Natural killer cell treated with Interleukin-12 subunit alpha and Interleukin-12 subunit beta and Interleukin-15 and Interleukin-18, amount 100 ng/mL, for 72 hours (primary cell): ENCODE results near the gene TSPAN4. TPM values are rescaled to one million over a fixed set of nuclear protein-coding genes. Genes with fewer than 3 reads are reported as not detected.

Source experiments
- ATAC-seq, 2 donors: fragments of 150-1000 bp; cut with Tn5 transposase in 1 of 2; sonication (Bioruptor Pico), chemical (Tn5 transposase) in 1 of 2; 2 replicates each; pipeline ENCODE4 v1.10.0; 2021
- DNase-seq: peaks from one replicate; pipeline ENCODE4 v3.0.0; 2022; ENCODE audit warnings: low spot score
- H3K27ac Mint-ChIP-seq, 2 donors: 1 replicate in 1 of 2; 2 replicates in 1 of 2; pipeline ENCODE4 v1.8.0; 2022; ENCODE audit warnings: mixed read lengths in 2 of 2, mild to moderate bottlenecking in 1 of 2, moderate library complexity in 1 of 2
- H3K27me3 Mint-ChIP-seq, 2 donors: 1 replicate in 1 of 2; 2 replicates in 1 of 2; pipeline ENCODE4 v1.8.0; 2022; ENCODE audit warnings: mixed read lengths in 2 of 2
- H3K36me3 Mint-ChIP-seq: one replicate; pipeline ENCODE4 v1.8.0; 2022; ENCODE audit warnings: mixed read lengths
- H3K4me1 Mint-ChIP-seq, 2 donors: 1 replicate in 1 of 2; 2 replicates in 1 of 2; pipeline ENCODE4 v1.8.0; 2022; ENCODE audit warnings: low read depth in 2 of 2, mixed read lengths in 2 of 2, mild to moderate bottlenecking in 1 of 2
- H3K4me3 Mint-ChIP-seq: one replicate; pipeline ENCODE4 v1.8.0; 2022; ENCODE audit warnings: mixed read lengths
- H3K9me3 Mint-ChIP-seq: 2 replicates; pipeline ENCODE4 v1.8.0; 2022; ENCODE audit warnings: mixed read lengths
- total RNA-seq, 2 donors: library from RNA; stranded (reverse); gene quantifications; one replicate each; pipeline ENCODE4 v1.2.3, GENCODE V29; 2022

TSPAN4 gene
- total RNA-seq, 2 donors from 2014 or later = 17.4 to 31.4 TPM

DNA sequence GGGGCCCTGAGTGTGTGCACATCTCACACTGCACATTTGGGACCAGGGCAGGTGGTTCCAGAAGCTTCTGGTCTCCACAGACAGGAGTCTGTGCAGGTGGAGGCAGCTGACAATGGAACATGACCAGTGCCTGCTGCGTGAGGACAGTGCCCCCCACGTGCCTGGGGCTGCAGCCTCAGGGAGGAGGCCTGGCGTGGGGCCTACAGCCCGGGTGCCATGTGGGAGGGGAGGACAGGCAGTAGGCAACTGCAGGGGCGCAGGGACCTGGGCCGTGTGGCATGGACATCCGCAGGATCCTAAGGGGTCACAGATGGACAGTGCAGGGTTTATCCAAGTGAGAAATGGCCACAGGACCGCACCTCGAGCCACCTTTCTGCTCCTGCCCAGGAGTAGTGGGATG, 28.8 kb downstream of the TSPAN4 start:
- Mint-ChIP-seq H3K4me3 (no peak overlapping the region), H3K4me1 (no peaks in the 10 kb centered on the region), H3K27ac (no peak overlapping the region), H3K27me3 (no peaks in the 10 kb centered on the region), H3K36me3 (no peaks in the 10 kb centered on the region), H3K9me3 (no peaks in the 10 kb centered on the region)
- ATAC-seq = no peak
- DNase-seq = no peak

DNA sequence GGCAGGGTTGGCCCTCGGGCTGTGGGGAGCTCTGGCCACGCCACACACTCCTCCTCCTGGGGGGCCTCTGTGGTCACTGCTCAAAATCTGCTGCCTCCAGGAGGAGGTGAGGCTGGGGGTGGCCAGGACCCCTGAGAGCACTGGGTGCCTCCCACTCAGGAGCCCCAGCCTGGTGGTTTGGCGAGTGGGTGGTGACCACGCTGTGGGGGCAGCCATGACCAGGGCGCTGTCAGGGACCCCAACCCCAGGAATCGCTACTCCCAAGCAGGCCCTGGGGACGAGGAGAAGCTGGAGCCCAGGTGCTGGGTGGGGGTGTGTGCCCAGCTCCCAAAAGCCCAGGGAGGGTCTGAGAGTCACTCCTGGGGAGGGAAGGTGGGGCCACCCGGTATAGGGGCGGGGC, 30.1 kb downstream of the TSPAN4 start:
- Mint-ChIP-seq H3K4me1 (no peaks in the 10 kb centered on the region), H3K9me3 (no peaks in the 10 kb centered on the region), H3K4me3 (no peak overlapping the region), H3K27ac (no peak overlapping the region), H3K36me3 (no peaks in the 10 kb centered on the region), H3K27me3 (no peaks in the 10 kb centered on the region)
- ATAC-seq (no peak), DNase-seq (no peak)

DNA sequence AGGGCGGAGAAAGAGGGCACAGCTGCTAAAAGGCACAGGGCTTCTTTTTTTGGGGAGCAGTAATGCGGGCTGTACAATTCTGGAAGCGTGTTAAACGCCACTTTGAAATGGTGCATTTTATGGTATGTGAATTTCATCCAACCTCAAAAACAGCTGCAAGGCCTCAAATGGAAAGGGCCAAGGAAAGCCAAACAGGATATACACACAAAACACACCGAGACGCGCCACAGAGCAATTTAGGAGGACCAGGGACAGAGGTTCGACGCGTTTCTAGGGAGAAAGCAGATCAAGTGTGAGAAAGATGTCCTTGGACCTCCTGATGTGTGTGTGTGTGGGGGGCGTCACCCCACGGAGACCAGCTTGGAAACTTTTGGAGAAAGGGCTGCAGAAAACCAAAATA, 31.1 kb downstream of the TSPAN4 start:
- no peak for DNase-seq
- no peak for ATAC-seq
- no peak overlapping the region for H3K27ac Mint-ChIP-seq

DNA sequence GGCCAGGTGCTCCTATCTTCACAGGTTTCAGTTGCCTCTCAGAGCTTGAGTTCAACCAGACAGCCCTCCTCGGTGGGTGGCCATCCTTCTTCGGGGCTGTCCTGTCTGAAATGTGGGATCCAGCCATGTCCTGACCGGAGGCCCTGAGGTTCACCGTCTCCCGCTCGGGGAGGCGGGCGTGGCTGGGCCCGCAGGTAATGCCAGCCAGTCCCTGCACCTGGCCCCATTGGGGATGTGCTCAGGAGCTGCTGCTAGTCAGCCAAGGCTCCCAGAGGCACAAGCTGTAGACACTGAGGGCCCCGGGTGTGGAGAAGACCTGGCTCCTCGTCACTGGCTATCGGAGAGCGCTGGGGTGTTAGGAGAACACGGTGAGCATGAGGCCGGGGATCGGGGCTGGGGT, 32.6 kb downstream of the TSPAN4 start:
- no peaks in the 10 kb centered on the region for H3K4me1 Mint-ChIP-seq
- no peak for DNase-seq
- ATAC-seq = no peak
- H3K27ac Mint-ChIP-seq = no peak overlapping the region
- H3K36me3 Mint-ChIP-seq = no peaks in the 10 kb centered on the region
- no peak overlapping the region for H3K4me3 Mint-ChIP-seq
- no peaks in the 10 kb centered on the region for H3K9me3 Mint-ChIP-seq
- H3K27me3 Mint-ChIP-seq = no peaks in the 10 kb centered on the region

More for the DNA sequence above, 31.1 kb downstream of the TSPAN4 start:
- no peaks in the 10 kb centered on the region for H3K9me3 Mint-ChIP-seq
- H3K4me1 Mint-ChIP-seq = no peaks in the 10 kb centered on the region
- H3K36me3 Mint-ChIP-seq = no peaks in the 10 kb centered on the region
- no peaks in the 10 kb centered on the region for H3K27me3 Mint-ChIP-seq
- no peak overlapping the region for H3K4me3 Mint-ChIP-seq

DNA sequence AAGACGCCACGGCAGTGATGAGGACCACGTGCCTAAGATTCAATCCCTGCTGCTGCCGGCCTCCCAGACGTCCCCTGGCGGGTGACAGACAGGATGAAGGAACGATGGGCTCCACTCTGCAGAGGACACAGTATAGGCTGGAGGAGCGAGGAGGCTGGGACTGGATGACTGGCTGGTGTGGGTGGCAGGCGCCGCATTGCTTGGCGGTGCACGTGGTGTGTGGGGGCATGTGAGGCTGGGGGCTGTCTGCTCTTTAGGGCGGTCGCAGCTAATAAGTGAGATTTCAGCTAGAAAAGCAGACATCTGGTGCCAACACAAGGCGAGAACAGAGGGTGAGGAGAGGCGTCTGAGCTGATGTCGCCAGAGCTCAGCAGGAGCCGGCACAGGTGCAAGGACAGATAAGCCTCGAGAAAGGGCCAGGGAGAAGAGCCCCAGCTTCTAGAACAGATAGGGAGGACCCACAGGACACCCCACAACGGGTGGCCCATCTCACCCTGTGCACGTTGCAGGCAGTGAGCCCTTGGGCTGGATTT, 33.2 kb downstream of the TSPAN4 start:
- H3K4me1 Mint-ChIP-seq = no peaks in the 10 kb centered on the region
- no peaks in the 10 kb centered on the region for H3K9me3 Mint-ChIP-seq
- no peaks in the 10 kb centered on the region for H3K27me3 Mint-ChIP-seq
- H3K36me3 Mint-ChIP-seq = no peaks in the 10 kb centered on the region
- no peak overlapping the region for H3K27ac Mint-ChIP-seq
- DNase-seq = no peak
- H3K4me3 Mint-ChIP-seq = no peak overlapping the region
- no peak for ATAC-seq

DNA sequence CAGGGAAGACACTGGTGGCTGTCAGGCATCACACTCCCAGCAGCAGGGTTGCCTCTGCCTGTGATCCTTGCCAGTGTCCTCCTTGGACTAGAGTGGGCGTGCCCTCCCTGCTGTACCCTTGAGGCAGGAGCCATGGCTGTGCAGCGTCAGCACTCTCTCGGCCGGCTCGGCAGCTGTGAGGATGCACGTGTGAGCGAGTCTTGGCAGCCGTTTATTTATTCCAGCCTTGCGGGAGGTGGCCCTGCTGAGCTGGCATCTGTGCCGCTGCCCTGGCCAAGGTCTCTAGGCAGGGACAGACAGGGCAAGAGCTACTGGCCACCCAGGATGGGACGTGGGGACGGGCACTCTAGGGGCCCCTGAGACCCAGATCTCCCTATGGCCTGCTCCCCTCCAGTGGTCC, 33.9 kb downstream of the TSPAN4 start:
- Mint-ChIP-seq H3K4me1 (no peaks in the 10 kb centered on the region), H3K4me3 (no peak overlapping the region), H3K9me3 (no peaks in the 10 kb centered on the region), H3K36me3 (no peaks in the 10 kb centered on the region), H3K27me3 (no peaks in the 10 kb centered on the region), H3K27ac (no peak overlapping the region)
- DNase-seq = no peak
- no peak for ATAC-seq

DNA sequence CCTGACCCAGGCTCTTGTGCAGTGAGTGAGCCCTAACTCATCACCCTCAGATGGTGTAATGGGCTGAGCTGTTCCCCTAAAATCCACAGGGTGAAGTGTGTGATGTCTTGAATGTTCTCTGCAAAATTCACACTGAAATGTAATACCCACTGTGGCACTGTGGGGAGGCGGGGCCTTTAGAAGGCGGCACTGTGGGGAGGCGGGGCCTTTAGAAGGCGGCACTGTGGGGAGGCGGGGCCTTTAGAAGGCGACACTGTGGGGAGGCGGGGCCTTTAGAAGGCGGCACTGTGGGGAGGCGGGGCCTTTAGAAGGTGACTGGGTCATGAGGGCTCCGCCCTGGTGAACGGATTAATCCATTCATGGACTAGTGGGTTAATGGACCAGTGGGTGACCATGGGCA, 34.9 kb downstream of the TSPAN4 start:
- ATAC-seq (no peak), DNase-seq (no peak)
- Mint-ChIP-seq H3K27ac (no peak overlapping the region), H3K27me3 (no peaks in the 10 kb centered on the region), H3K4me1 (no peaks in the 10 kb centered on the region), H3K4me3 (no peak overlapping the region), H3K9me3 (no peaks in the 10 kb centered on the region), H3K36me3 (no peaks in the 10 kb centered on the region)

DNA sequence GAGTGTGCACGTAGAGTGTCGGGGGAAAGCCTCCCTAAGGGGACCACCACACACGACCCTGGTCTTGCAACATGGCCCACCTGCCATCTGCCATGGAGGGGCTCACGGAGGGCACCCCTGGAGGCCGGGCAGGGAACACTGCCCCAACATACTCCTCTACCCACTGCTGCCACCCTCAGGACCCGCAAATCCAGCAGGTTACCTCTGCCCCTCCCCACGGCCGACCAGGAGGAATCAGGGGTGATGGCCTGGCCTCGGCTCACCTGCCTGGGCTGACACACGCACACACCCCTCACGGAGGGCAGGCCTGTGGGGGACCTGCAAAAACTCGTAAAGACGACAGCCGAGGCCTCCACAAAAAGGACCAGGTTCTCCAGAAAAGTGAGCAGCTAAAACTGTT, 37.8 kb downstream of the TSPAN4 start:
- H3K9me3 Mint-ChIP-seq = no peaks in the 10 kb centered on the region
- no peak for ATAC-seq
- H3K27me3 Mint-ChIP-seq = no peaks in the 10 kb centered on the region
- no peaks in the 10 kb centered on the region for H3K36me3 Mint-ChIP-seq
- H3K4me3 Mint-ChIP-seq = no peak overlapping the region
- H3K27ac Mint-ChIP-seq = no peak overlapping the region
- DNase-seq = no peak
- H3K4me1 Mint-ChIP-seq = no peaks in the 10 kb centered on the region

DNA sequence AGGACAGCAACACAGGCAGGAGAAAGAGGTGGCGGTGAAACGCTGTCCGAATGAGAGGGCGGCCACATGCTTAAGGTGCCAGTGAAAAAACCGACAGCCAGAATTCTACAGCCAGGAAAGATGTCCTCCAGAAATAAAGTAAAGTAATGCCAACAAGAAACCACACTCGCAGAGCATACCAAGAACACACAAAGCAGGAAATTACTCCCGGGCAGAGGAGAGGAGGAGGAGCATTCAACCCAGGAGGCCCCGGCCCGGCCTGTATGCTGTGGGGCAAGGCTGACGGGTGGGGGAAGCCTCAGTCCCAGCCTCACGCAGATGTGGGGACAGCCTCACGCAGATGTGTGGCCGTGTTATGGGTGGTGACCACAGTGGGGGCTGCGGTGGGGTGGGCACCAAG, 39.9 kb downstream of the TSPAN4 start:
- Mint-ChIP-seq H3K4me1 (peaks cover 0 to 7% of the 10 kb centered on the region in 2 donors), H3K4me3 (no peak overlapping the region), H3K27ac (no peak overlapping the region), H3K27me3 (no peaks in the 10 kb centered on the region), H3K9me3 (no peaks in the 10 kb centered on the region), H3K36me3 (no peaks in the 10 kb centered on the region)
- DNase-seq (no peak), ATAC-seq (no peak)

DNA sequence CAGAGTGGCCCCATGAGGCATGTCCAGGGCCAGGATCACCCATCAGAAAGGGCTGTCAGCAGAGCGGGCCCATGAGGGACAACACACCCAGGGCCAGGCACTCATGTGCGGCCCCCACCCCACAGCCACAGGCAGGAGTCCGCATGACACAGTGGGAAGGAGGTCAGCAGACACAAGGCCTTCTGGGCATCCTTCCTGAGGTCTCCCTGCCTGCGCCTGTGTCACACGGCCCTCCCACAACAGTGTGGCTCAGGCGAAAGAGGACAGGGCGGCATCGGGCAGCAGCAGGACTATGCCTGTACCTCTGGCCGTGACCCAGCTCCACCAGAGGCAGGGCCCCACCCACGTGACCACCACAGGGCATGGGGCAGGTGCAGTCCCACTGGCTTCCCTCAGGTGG, 40.9 kb downstream of the TSPAN4 start:
- Mint-ChIP-seq H3K27ac (no peak overlapping the region), H3K36me3 (no peaks in the 10 kb centered on the region), H3K9me3 (no peaks in the 10 kb centered on the region), H3K4me1 (peaks cover 0 to 7% of the 10 kb centered on the region in 2 donors), H3K27me3 (no peaks in the 10 kb centered on the region), H3K4me3 (no peak overlapping the region)
- ATAC-seq (peak in 1 of 2 donors; percentile 16), DNase-seq (no peak)

DNA sequence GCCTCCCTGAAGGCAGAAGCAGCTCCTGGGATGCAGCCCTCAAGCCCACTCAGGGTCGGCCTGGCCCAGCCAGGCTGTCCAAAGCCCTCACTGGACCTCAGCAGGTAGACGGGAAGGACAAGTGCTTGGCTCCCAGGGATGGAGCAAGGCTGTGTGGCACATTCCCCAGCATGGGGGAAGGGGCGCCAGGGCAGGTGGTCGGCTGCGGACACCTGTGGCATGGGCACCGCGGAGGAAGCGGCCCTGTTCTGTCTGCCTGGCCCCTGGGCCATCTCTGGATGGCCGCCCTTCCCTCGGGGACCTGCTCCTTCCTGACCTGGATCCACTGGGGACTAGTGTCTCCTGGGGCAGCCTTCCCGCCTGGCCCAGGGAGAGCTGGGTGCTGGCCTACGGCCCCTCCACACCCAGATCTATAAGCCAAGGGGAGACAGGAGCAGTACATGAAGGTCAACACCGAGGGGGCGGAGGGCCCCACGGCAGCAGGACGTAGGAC, 42.0 kb downstream of the TSPAN4 start:
- Mint-ChIP-seq H3K4me1 (peaks cover 0 to 11% of the 10 kb centered on the region in 2 donors), H3K27ac (no peak overlapping the region), H3K9me3 (no peaks in the 10 kb centered on the region), H3K27me3 (no peaks in the 10 kb centered on the region), H3K4me3 (no peak overlapping the region), H3K36me3 (no peaks in the 10 kb centered on the region)
- ATAC-seq (peak in 1 of 2 donors; percentile 8), DNase-seq (no peak)

DNA sequence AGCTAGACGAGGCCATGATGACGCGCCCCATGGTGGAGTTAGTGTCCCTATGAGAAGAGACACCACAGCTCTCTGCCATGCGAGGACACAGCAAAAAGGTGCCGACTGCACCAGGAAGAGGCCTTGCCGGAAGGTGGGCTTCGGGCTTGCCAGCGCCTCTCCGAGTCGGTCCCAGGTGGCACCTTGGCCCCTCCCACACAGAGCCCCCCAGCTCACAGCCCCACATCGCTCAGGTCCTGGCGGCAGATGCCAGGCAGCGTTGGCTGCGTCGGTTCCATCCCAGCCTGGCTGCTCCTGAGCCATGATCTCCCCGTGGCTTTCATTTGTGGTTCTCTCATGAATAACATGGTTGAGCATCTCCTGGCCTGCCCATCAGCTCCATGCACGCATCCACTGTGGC, 43.9 kb downstream of the TSPAN4 start:
- Mint-ChIP-seq H3K27ac (no peak overlapping the region), H3K4me3 (no peak overlapping the region), H3K4me1 (peaks cover 0 to 11% of the 10 kb centered on the region in 2 donors), H3K27me3 (no peaks in the 10 kb centered on the region), H3K36me3 (no peaks in the 10 kb centered on the region), H3K9me3 (no peaks in the 10 kb centered on the region)
- ATAC-seq = no peak
- DNase-seq = no peak

DNA sequence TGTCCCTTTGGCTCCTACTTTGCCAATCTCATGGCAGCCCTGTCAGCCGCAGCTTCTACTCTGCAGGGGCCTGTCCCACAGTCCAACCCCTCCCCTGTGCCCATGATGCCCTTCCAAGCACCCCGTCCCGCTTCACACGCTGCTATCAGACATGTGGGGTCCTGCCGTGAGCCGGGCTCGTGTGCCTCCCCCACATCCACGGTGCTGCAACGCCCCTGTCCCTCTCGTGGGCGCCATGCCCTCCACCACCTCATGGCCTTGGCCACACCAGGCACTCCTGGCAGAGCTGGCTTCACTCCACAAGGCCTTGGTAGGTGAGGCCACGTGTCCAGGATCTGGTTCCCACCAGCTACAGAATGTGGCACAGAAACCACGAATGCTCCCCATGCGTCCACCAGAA, 44.9 kb downstream of the TSPAN4 start:
- Mint-ChIP-seq H3K36me3 (no peaks in the 10 kb centered on the region), H3K27ac (no peak overlapping the region), H3K27me3 (no peaks in the 10 kb centered on the region), H3K4me1 (peaks cover 0 to 11% of the 10 kb centered on the region in 2 donors), H3K4me3 (no peak overlapping the region), H3K9me3 (no peaks in the 10 kb centered on the region)
- DNase-seq (no peak), ATAC-seq (no peak)

DNA sequence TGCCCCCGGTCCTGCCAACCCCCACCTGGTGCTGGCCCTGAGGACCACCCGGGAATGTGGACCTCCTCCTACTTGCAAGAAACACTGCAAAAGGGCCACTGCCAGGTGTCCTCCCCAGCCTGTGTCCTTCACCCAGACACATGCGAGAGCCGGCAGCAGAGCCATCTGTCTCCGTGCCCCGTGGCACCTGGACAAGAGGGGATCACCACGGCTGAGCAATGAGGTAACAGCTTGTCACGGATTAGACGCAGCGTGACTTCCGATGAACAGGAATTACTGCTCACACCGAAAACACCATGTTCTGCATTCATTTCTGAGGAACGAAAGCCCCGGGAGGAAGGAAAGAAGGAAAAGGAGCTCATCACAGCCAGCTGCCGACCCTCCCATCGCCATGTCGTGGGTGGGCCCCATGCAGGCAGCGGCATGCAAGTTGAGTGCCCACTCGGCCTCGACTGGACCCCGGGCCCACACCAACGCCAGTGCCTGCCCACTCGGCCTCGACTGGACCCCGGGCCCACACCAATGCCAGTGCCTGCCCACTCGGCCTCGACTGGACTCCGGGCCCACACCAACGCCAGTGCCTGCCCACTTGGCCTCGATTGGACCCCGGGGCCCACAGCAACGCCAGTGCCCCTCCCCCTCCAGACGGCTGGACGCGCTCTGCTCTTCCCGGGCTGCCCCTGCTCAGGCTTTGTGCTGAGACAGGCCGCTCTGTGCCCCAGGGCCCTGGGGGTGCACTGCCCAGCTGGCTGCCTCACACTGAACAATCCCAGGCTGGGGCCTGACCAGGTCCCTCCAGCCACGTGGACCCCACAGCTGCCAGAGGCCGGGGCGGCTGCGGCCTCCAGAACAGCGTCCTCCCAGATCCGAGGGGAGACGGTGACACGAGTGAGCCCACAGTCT, 45.9 kb downstream of the TSPAN4 start:
- DNase-seq = no peak
- ATAC-seq = no peak
- no peak overlapping the region for H3K4me3 Mint-ChIP-seq
- H3K36me3 Mint-ChIP-seq = no peaks in the 10 kb centered on the region
- H3K27ac Mint-ChIP-seq = no peak overlapping the region
- no peaks in the 10 kb centered on the region for H3K27me3 Mint-ChIP-seq
- H3K9me3 Mint-ChIP-seq = no peaks in the 10 kb centered on the region
- H3K4me1 Mint-ChIP-seq = peaks cover 0 to 11% of the 10 kb centered on the region in 2 donors
